ENCODE measurements around the gene VTN.

Gene VTN

GRCh38 chr17:28404812-28405570 lies 34.9 kb upstream of the VTN start:
- Histone ChIP-seq H3K4me1 (ENCODE audit: control insufficient read depth, insufficient read depth, low read length) (peaks cover 27% of the 10 kb centered on the region), H3K27me3 (ENCODE audit: control insufficient read depth, insufficient read depth, low read length) (no peaks in the 10 kb centered on the region; the same call in 1 of the 2 replicates), H3K36me3 (ENCODE audit: control insufficient read depth, insufficient read depth, low read length) (no peaks in the 10 kb centered on the region; the same call in 1 of the 2 replicates), H3K4me3 (ENCODE audit: low read length) (peak overlapping the region; percentile 10; the same call in 1 of the 2 replicates), H3K9me3 (ENCODE audit: control insufficient read depth, insufficient read depth, low read length) (no peaks in the 10 kb centered on the region), H3K27ac (ENCODE audit: low read length) (no peak overlapping the region)
- DNase-seq (ENCODE audit: low read depth, low spot score) = no peak
- no CpG with 5 or more reads among the region's 33 CpGs for WGBS (ENCODE audit: insufficient coverage, insufficient read length)

GRCh38 chr17:28404461-28404811 lies 34.3 kb upstream of the VTN start:
- no peak overlapping the region for H3K4me3 ChIP-seq (ENCODE audit: low read length)
- no peaks in the 10 kb centered on the region for H3K9me3 ChIP-seq (ENCODE audit: control insufficient read depth, insufficient read depth, low read length)
- no peak overlapping the region for H3K27ac ChIP-seq (ENCODE audit: low read length)
- H3K27me3 ChIP-seq (ENCODE audit: control insufficient read depth, insufficient read depth, low read length) = no peaks in the 10 kb centered on the region; the same call in 1 of the 2 replicates
- no peak for DNase-seq (ENCODE audit: low read depth, low spot score)
- no peaks in the 10 kb centered on the region; the same call in 1 of the 2 replicates for H3K36me3 ChIP-seq (ENCODE audit: control insufficient read depth, insufficient read depth, low read length)
- peaks cover 27% of the 10 kb centered on the region for H3K4me1 ChIP-seq (ENCODE audit: control insufficient read depth, insufficient read depth, low read length)
- no CpG with 5 or more reads among the region's 5 CpGs for whole genome bisulfite sequencing (ENCODE audit: insufficient coverage, insufficient read length)

- WGBS (ENCODE audit: insufficient coverage, insufficient read length) = no CpG with 5 or more reads among the region's 2 CpGs
- Histone ChIP-seq H3K36me3 (ENCODE audit: control insufficient read depth, insufficient read depth, low read length) (no peaks in the 10 kb centered on the region; the same call in 1 of the 2 replicates), H3K27ac (ENCODE audit: low read length) (no peak overlapping the region), H3K4me1 (ENCODE audit: control insufficient read depth, insufficient read depth, low read length) (peaks cover 27% of the 10 kb centered on the region), H3K9me3 (ENCODE audit: control insufficient read depth, insufficient read depth, low read length) (no peaks in the 10 kb centered on the region), H3K27me3 (ENCODE audit: control insufficient read depth, insufficient read depth, low read length) (no peaks in the 10 kb centered on the region; the same call in 1 of the 2 replicates), H3K4me3 (ENCODE audit: low read length) (no peak overlapping the region)
- DNase-seq (ENCODE audit: low read depth, low spot score) = no peak
Observed at GRCh38 chr17:28404007-28404406, 33.9 kb upstream of the VTN start.

- no peak overlapping the region for H3K4me3 ChIP-seq (ENCODE audit: low read length)
- H3K4me1 ChIP-seq (ENCODE audit: control insufficient read depth, insufficient read depth, low read length) = peaks cover 23% of the 10 kb centered on the region
- H3K27ac ChIP-seq (ENCODE audit: low read length) = no peak overlapping the region
- DNase-seq (ENCODE audit: low read depth, low spot score) = no peak
- H3K9me3 ChIP-seq (ENCODE audit: control insufficient read depth, insufficient read depth, low read length) = no peaks in the 10 kb centered on the region
- H3K36me3 ChIP-seq (ENCODE audit: control insufficient read depth, insufficient read depth, low read length) = no peaks in the 10 kb centered on the region; the same call in 1 of the 2 replicates
- no CpG with 5 or more reads among the region's 6 CpGs for whole genome bisulfite sequencing (ENCODE audit: insufficient coverage, insufficient read length)
- H3K27me3 ChIP-seq (ENCODE audit: control insufficient read depth, insufficient read depth, low read length) = no peaks in the 10 kb centered on the region; the same call in 1 of the 2 replicates
Observed at GRCh38 chr17:28402844-28403243, 32.7 kb upstream of the VTN start.

- no peaks in the 10 kb centered on the region for H3K9me3 ChIP-seq (ENCODE audit: control insufficient read depth, insufficient read depth, low read length)
- H3K4me1 ChIP-seq (ENCODE audit: control insufficient read depth, insufficient read depth, low read length) = peaks cover 20% of the 10 kb centered on the region
- H3K27me3 ChIP-seq (ENCODE audit: control insufficient read depth, insufficient read depth, low read length) = no peaks in the 10 kb centered on the region; the same call in 1 of the 2 replicates
- H3K4me3 ChIP-seq (ENCODE audit: low read length) = no peak overlapping the region
- no peaks in the 10 kb centered on the region; the same call in 1 of the 2 replicates for H3K36me3 ChIP-seq (ENCODE audit: control insufficient read depth, insufficient read depth, low read length)
- no peak overlapping the region for H3K27ac ChIP-seq (ENCODE audit: low read length)
- DNase-seq (ENCODE audit: low read depth, low spot score) = no peak
- WGBS (ENCODE audit: insufficient coverage, insufficient read length) = no CpG with 5 or more reads among the region's 3 CpGs
Observed at GRCh38 chr17:28402224-28402630, 32.1 kb upstream of the VTN start.

GRCh38 chr17:28399808-28400207 lies 29.7 kb upstream of the VTN start:
- no peak overlapping the region for H3K27ac ChIP-seq (ENCODE audit: low read length)
- H3K27me3 ChIP-seq (ENCODE audit: control insufficient read depth, insufficient read depth, low read length) = no peaks in the 10 kb centered on the region; the same call in 1 of the 2 replicates
- peaks cover 14% of the 10 kb centered on the region for H3K4me1 ChIP-seq (ENCODE audit: control insufficient read depth, insufficient read depth, low read length)
- no peaks in the 10 kb centered on the region for H3K9me3 ChIP-seq (ENCODE audit: control insufficient read depth, insufficient read depth, low read length)
- H3K4me3 ChIP-seq (ENCODE audit: low read length) = no peak overlapping the region
- H3K36me3 ChIP-seq (ENCODE audit: control insufficient read depth, insufficient read depth, low read length) = no peaks in the 10 kb centered on the region
- DNase-seq (ENCODE audit: low read depth, low spot score) = no peak
- WGBS (ENCODE audit: insufficient coverage, insufficient read length) = no CpG with 5 or more reads among the region's 4 CpGs

DNA sequence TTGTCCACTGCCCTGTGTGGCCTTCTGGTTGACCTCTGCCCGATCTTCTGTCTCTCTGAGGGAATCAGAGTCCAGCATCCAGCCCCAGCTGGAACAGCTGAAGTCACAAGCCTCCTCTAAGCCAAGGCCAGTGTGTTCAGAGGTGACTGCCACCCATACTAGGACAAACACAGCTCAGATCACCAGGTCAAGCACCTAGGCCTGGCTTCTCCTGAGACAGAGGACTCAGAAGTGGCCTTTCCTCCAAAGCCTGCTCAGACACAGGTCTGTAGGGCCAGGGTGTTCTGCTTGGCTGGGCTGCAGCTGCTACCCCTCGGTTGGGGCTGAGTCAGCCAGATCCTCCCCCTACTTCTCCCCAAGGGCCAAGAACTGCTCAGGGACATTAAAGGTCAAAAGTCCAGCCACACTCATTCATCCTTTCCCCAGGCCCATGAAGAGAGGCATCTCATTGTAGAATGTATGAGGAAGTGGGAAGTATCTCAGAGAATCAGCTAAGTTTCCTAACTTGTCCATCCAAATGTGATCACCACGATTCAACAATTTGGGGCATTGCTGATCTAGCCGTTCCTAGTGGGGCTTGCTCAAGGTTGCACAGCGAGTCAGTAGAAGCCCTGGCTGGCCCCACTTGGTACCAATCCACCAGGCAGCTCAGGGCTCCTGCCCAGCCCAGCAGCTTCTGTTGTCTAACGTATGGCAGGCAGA lies 28.3 kb upstream of the VTN start:
- Histone ChIP-seq H3K4me1 (ENCODE audit: control insufficient read depth, insufficient read depth, low read length) (peaks cover 14% of the 10 kb centered on the region), H3K27ac (ENCODE audit: low read length) (no peak overlapping the region), H3K36me3 (ENCODE audit: control insufficient read depth, insufficient read depth, low read length) (no peaks in the 10 kb centered on the region), H3K27me3 (ENCODE audit: control insufficient read depth, insufficient read depth, low read length) (no peaks in the 10 kb centered on the region; the same call in 1 of the 2 replicates), H3K9me3 (ENCODE audit: control insufficient read depth, insufficient read depth, low read length) (no peaks in the 10 kb centered on the region), H3K4me3 (ENCODE audit: low read length) (no peak overlapping the region)
- no peak for DNase-seq (ENCODE audit: low read depth, low spot score)
- WGBS (ENCODE audit: insufficient coverage, insufficient read length) = no CpG with 5 or more reads among the region's 6 CpGs

DNA sequence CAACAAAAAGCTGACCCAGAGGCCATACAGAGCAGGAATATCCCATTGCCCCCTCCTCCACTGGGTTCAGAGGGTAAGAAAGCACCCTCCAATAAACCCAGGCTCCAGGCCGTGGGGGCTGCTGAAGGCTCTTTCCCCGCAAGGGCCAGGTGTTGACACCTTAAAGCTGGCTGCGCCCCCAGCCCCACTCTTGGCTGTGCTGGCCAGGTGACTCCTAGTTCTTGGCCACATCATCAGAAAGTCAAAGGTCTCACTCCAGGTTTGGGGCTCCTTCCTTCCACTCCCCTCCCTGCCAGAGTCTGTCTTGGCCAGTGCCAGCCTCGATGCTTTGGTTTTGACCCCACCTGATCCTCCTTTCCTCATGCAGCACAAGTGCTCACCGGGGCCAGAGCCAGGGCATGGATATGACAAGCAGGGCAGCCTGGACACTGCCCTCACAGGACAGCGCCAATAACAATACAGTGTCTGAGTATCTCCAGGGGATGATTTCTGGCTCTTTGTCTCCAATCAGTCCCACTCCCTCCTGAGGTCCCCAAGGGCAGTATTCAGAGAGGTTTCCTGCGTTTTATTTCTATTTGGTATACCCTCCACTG lies 27.7 kb upstream of the VTN start:
- no CpG with 5 or more reads among the region's 7 CpGs for WGBS (ENCODE audit: insufficient coverage, insufficient read length)
- no peaks in the 10 kb centered on the region for H3K36me3 ChIP-seq (ENCODE audit: control insufficient read depth, insufficient read depth, low read length)
- no peak for DNase-seq (ENCODE audit: low read depth, low spot score)
- H3K27me3 ChIP-seq (ENCODE audit: control insufficient read depth, insufficient read depth, low read length) = no peaks in the 10 kb centered on the region
- H3K4me1 ChIP-seq (ENCODE audit: control insufficient read depth, insufficient read depth, low read length) = peaks cover 8% of the 10 kb centered on the region; the same call in 1 of the 2 replicates
- no peaks in the 10 kb centered on the region for H3K9me3 ChIP-seq (ENCODE audit: control insufficient read depth, insufficient read depth, low read length)
- no peak overlapping the region for H3K4me3 ChIP-seq (ENCODE audit: low read length)
- H3K27ac ChIP-seq (ENCODE audit: low read length) = no peak overlapping the region

GRCh38 chr17:28397275-28397674 lies 27.2 kb upstream of the VTN start:
- Histone ChIP-seq H3K4me3 (ENCODE audit: low read length) (no peak overlapping the region), H3K27me3 (ENCODE audit: control insufficient read depth, insufficient read depth, low read length) (no peaks in the 10 kb centered on the region), H3K4me1 (ENCODE audit: control insufficient read depth, insufficient read depth, low read length) (peaks cover 3% of the 10 kb centered on the region; the same call in 1 of the 2 replicates), H3K9me3 (ENCODE audit: control insufficient read depth, insufficient read depth, low read length) (no peaks in the 10 kb centered on the region), H3K27ac (ENCODE audit: low read length) (no peak overlapping the region), H3K36me3 (ENCODE audit: control insufficient read depth, insufficient read depth, low read length) (no peaks in the 10 kb centered on the region)
- WGBS (ENCODE audit: insufficient coverage, insufficient read length) = no CpG with 5 or more reads among the region's 3 CpGs
- DNase-seq (ENCODE audit: low read depth, low spot score) = no peak

DNA sequence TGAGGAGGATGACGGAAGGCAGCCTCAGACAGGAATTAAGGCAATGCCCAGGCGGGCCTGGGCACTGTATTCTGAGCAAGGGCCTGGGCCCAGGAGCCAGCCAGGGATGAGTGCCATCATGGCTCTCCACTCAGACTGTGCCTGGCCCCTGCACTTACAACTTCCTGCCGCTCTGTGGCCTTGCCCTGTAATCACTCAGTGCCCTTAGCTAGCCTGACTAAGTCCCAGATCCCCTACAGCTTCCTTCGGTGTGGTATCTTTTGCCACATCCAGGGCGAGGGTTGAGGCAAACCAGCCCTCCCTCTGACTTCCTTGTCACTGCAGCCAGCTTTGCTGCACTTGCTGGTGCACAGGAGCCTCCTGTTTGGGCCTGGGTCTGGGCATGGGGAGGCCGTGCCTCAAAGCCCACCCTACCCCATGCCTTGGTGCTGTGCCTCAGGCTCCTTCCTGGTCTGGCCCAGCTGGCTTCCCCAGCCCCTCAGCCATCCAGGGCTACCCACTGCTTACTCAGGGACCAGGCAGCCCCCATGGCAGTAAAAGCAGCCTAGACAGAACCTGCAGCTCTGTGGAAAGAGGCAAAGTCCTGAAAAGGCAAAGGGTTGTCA lies 26.6 kb upstream of the VTN start:
- no peak overlapping the region for H3K4me3 ChIP-seq (ENCODE audit: low read length)
- H3K27me3 ChIP-seq (ENCODE audit: control insufficient read depth, insufficient read depth, low read length) = no peaks in the 10 kb centered on the region
- H3K4me1 ChIP-seq (ENCODE audit: control insufficient read depth, insufficient read depth, low read length) = no peaks in the 10 kb centered on the region
- H3K36me3 ChIP-seq (ENCODE audit: control insufficient read depth, insufficient read depth, low read length) = no peaks in the 10 kb centered on the region
- DNase-seq (ENCODE audit: low read depth, low spot score) = no peak
- H3K9me3 ChIP-seq (ENCODE audit: control insufficient read depth, insufficient read depth, low read length) = no peaks in the 10 kb centered on the region
- H3K27ac ChIP-seq (ENCODE audit: low read length) = no peak overlapping the region
- WGBS (ENCODE audit: insufficient coverage, insufficient read length) = no CpG with 5 or more reads among the region's 6 CpGs
